ENCODE measurements around the gene PCK1. TPM values are rescaled to one million over a fixed set of nuclear protein-coding genes. Genes with fewer than 3 reads are reported as not detected.

PCK1 gene
- total RNA-seq, 4 donors from 2014 or later: 2.2 to 6.3 (median 5.2) TPM

DNA sequence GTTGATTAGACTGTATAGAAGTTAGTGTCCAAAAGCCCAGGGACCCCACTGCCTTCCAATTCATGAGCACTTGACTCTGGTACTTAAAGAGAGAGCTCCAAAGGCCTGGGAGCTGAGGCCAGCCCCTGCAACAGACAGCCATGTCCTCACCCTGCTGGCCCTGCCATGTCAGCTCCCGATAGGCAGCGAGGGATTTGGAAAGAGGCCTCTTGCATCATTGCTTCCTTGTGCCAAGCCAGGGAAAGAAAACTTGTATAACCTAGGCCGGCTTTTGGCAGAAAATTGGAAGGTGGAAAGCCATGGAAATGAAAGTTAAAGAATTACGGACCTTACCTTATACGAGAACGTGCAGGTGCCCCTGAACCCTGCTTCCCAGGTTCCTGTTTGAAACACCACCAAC, 8.4 kb upstream of the PCK1 start:
- no peak for TF ChIP-seq POLR2AphosphoS5 (IDR thresholded peaks at IDR 0.05)
- TF ChIP-seq, protein P1, sequence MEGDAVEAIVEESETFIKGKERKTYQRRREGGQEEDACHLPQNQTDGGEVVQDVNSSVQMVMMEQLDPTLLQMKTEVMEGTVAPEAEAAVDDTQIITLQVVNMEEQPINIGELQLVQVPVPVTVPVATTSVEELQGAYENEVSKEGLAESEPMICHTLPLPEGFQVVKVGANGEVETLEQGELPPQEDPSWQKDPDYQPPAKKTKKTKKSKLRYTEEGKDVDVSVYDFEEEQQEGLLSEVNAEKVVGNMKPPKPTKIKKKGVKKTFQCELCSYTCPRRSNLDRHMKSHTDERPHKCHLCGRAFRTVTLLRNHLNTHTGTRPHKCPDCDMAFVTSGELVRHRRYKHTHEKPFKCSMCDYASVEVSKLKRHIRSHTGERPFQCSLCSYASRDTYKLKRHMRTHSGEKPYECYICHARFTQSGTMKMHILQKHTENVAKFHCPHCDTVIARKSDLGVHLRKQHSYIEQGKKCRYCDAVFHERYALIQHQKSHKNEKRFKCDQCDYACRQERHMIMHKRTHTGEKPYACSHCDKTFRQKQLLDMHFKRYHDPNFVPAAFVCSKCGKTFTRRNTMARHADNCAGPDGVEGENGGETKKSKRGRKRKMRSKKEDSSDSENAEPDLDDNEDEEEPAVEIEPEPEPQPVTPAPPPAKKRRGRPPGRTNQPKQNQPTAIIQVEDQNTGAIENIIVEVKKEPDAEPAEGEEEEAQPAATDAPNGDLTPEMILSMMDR (IDR thresholded peaks at IDR 0.05): no peak
- TF ChIP-seq POLR2A (IDR thresholded peaks at IDR 0.05): no peak
- no peak for TF ChIP-seq EP300 (IDR thresholded peaks at IDR 0.05)
- no peaks in the 10 kb centered on the region for H3K36me3 ChIP-seq
- H3K4me3 ChIP-seq: no peak overlapping the region
- peaks cover 27% of the 10 kb centered on the region for H3K27me3 ChIP-seq
- H3K9me3 ChIP-seq: no peaks in the 10 kb centered on the region
- no peak overlapping the region for H3K27ac ChIP-seq
- no peaks in the 10 kb centered on the region for H3K4me1 ChIP-seq
- 66% methylated on average over 6 of the region's 6 CpGs for WGBS
- no peak for DNase-seq (ENCODE audit: low spot score in 2 of 2)

DNA sequence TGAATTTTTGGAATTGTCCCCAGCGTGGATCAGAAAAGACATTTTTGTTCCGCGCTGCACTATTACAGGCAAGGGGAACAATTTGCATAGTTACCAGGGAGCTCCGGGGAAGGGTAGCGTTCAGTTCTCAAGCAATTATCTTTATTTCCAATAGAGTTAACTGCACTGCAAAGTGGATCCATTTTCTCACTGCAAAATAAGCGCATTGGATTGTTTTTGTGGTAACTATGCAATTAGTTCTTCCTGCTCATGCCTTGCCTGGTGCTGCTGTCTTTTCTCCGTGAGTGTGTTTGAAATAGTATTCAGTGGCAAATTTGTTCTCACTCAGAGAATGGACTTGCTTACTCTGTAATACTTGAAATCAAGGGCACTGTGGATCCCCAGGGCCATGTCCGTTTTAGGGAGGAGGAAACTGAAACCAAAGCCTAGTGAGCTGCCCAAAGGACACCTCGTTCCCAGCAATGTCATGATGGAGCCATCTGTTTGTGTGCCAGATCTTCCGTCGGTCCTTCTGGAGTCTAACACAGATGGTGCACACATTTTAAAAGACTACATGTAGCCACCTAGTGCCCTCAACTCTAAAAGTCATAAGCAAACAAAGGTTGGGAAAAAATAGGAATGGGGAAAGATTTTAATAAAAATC, 7.4 kb upstream of the PCK1 start:
- WGBS: 70% methylated on average over 11 of the region's 11 CpGs
- H3K9me3 ChIP-seq: no peaks in the 10 kb centered on the region
- no peak for TF ChIP-seq POLR2AphosphoS5 (IDR thresholded peaks at IDR 0.05)
- TF ChIP-seq EP300 (IDR thresholded peaks at IDR 0.05): no peak
- TF ChIP-seq, protein P1 (IDR thresholded peaks at IDR 0.05): no peak
- no peak for TF ChIP-seq POLR2A (IDR thresholded peaks at IDR 0.05)
- no peaks in the 10 kb centered on the region for H3K4me1 ChIP-seq
- H3K27me3 ChIP-seq: peaks cover 31% of the 10 kb centered on the region
- H3K36me3 ChIP-seq: no peaks in the 10 kb centered on the region
- H3K4me3 ChIP-seq: no peak overlapping the region
- no peak for DNase-seq (ENCODE audit: low spot score in 2 of 2)
- no peak overlapping the region for H3K27ac ChIP-seq

DNA sequence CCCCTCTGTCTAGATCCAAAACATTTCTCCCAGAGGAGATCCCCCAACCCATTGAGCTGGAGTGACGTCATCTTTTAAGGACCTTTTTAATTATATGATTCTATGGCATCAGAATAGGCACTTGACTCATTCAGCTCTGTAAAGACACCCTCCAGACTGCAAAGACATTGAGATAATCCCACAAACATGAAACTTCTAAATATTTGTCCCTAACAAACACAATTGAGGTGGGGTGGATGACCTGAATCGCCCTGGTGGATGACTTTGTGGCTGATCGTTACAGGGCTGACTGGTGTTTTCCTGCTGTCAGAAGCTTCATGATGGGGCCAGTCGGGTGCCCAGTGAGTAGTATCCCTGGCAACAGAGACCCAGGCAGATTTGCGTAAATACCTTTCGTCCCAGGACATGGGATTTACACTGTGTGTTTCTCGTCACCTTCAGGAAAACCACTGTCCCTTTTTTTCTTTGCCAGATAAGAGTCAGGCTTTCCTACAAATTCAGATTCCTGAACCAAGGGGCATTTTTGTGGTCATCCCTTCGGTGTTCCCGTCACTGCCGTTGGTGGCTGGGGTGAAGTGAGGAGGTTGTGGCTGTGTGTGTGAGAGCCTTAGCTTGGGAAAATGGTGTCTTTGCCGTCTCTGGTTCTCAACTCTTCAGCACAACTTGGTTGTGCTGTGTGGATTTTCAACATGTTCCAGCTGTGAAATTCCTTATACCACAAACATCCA, 5.3 kb upstream of the PCK1 start:
- Histone ChIP-seq H3K4me1 (peaks cover 1% of the 10 kb centered on the region), H3K27me3 (peaks cover 32% of the 10 kb centered on the region), H3K27ac (no peak overlapping the region), H3K4me3 (no peak overlapping the region), H3K9me3 (no peaks in the 10 kb centered on the region), H3K36me3 (no peaks in the 10 kb centered on the region)
- TF ChIP-seq, protein P1 (IDR thresholded peaks at IDR 0.05): no peak
- TF ChIP-seq POLR2AphosphoS5 (IDR thresholded peaks at IDR 0.05) (no peak), EP300 (IDR thresholded peaks at IDR 0.05) (no peak), POLR2A (IDR thresholded peaks at IDR 0.05) (no peak)
- DNase-seq (ENCODE audit: low spot score in 2 of 2): no peak
- 86% methylated on average over 11 of the region's 11 CpGs for WGBS

DNA sequence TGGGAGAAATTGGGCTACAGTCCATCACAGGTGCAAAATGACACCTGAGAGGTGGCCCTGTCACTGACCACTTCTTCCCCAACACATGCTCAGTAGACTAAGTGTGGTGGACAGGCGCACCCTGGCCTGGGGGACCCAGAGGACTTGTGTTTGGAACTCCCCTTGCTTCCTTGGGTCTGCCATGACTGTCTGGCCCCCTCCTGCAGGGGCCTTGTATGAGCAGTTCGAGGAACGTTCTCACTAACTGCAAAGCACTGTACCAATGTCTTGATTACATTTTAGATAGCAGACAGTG, 4.0 kb upstream of the PCK1 start:
- Histone ChIP-seq H3K4me3 (no peak overlapping the region), H3K9me3 (no peaks in the 10 kb centered on the region), H3K4me1 (peaks cover 5% of the 10 kb centered on the region), H3K36me3 (no peaks in the 10 kb centered on the region), H3K27me3 (peaks cover 32% of the 10 kb centered on the region), H3K27ac (no peak overlapping the region)
- 89% methylated on average over 3 of the region's 3 CpGs for WGBS
- no peak for TF ChIP-seq POLR2AphosphoS5 (IDR thresholded peaks at IDR 0.05)
- no peak for TF ChIP-seq POLR2A (IDR thresholded peaks at IDR 0.05)
- no peak for TF ChIP-seq EP300 (IDR thresholded peaks at IDR 0.05)
- TF ChIP-seq, protein P1 (IDR thresholded peaks at IDR 0.05): no peak
- no peak for DNase-seq (ENCODE audit: low spot score in 2 of 2)

DNA sequence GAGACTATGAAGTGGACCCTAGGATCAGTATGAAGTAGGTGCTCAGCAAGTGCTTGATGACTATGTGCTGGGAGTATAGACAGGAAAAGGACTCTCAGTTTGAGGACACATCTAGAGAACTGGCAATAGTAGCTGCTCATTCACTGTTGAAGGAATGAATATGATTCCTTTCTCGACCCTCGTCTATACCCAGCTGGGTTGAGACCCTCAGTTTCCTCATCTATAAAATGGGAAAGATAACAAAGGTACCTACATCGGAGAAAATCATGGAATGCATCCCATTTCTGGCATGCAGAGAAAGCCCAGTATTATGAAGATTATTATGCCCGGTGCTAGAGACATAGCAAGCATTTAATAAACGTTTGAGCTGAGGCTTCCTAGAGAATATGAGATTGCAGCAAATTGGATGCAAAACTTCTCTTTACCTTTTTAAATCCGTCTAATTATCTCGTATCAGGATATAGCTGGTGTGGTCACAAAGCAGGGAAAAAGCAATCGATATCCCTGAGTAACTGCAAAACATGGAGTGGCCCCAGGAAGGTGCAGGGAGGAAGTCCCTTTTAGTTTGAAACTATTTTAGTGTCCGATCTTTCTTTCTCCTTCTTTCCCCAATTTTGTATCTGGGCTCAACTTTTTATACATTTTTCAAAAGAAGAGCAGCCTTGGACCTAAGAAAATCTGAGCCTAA, 2.8 kb upstream of the PCK1 start:
- Histone ChIP-seq H3K4me3 (no peak overlapping the region), H3K36me3 (no peaks in the 10 kb centered on the region), H3K27me3 (peaks cover 32% of the 10 kb centered on the region), H3K9me3 (no peaks in the 10 kb centered on the region), H3K27ac (no peak overlapping the region), H3K4me1 (peaks cover 5% of the 10 kb centered on the region)
- WGBS: 74% methylated on average over 9 of the region's 9 CpGs
- DNase-seq (ENCODE audit: low spot score in 2 of 2): no peak
- TF ChIP-seq, protein P1 (IDR thresholded peaks at IDR 0.05): no peak
- no peak for TF ChIP-seq POLR2A (IDR thresholded peaks at IDR 0.05)
- TF ChIP-seq POLR2AphosphoS5 (IDR thresholded peaks at IDR 0.05): no peak
- TF ChIP-seq EP300 (IDR thresholded peaks at IDR 0.05): no peak

Measured in suprapubic skin (tissue), 4 donors.